ENCODE measurements around the gene EEF1AKMT3. TPM values are rescaled to one million over a fixed set of nuclear protein-coding genes. Genes with fewer than 3 reads are reported as not detected.

EEF1AKMT3 gene
- polyA plus RNA-seq, 2 of the 4 experiments (the other 2 are of a cell fraction) = 7.3 to 15.8 TPM

- Histone ChIP-seq H3K9me3 (no peaks in the 10 kb centered on the region), H3K4me3 (peak within 1 kb of the TSS; percentile 83), H3K27ac (peak within 1 kb of the TSS; percentile 75 to 89), H3K4me1 (peaks cover 8% of the 10 kb centered on the region), H3K4me2 (peak within 1 kb of the TSS; percentile 74)
- under 1% methylated on average over 43 of the region's 45 CpGs for WGBS (ENCODE audit: missing lambda C conversion rate)
- ChIA-PET POLR2A (interaction anchor here (0.7 to 1.3 kb wide), 7 partner anchors 9 to 114 kb away, joined by 3 to 9 read pairs (median 4); partner anchors contain the start of genes EEF1AKMT3 and METTL1), CTCF (interaction anchor here (0.6 to 8.1 kb wide), 29 partner anchors 8 to 148 kb away, joined by 3 to 60 read pairs (median 4); partner anchors contain the start of genes CYP27B1, EEF1AKMT3 and METTL1)
- TF ChIP-seq BCL3 (IDR thresholded peaks at IDR 0.05) = peak; percentile 93
- peak; percentile 95 for TF ChIP-seq MAX (IDR thresholded peaks at IDR 0.05)
- TF ChIP-seq CEBPB (IDR thresholded peaks at IDR 0.05) = peak; percentile 81 to 94; a peak in 3 of 4 replicates
- peak; percentile 22 to 39; a peak in 1 of 5 replicates for TF ChIP-seq RAD21 (conservative IDR thresholded peaks at IDR 0.05 in 1 of 2, IDR thresholded peaks at IDR 0.05 in 1 of 2)
- no peak for TF ChIP-seq MAFK (IDR thresholded peaks at IDR 0.05; ENCODE audit: partially characterized antibody)
- peak; percentile 81 to 96; a peak in 4 of 5 replicates for TF ChIP-seq JUN (IDR thresholded peaks at IDR 0.05)
- 0 out of 2 replicates have a peak, but pooled peaks have one; percentile 12 for TF ChIP-seq FOXS1 (CRISPR knock-in tag; IDR thresholded peaks at IDR 0.05)
- TF ChIP-seq TFCP2L1 (CRISPR knock-in tag; IDR thresholded peaks at IDR 0.05) = no peak
- peak; percentile 50; the same call in 1 of the 2 replicates for TF ChIP-seq GATA3 (IDR thresholded peaks at IDR 0.05; ENCODE audit: borderline replicate concordance)
- TF ChIP-seq ELK1 (IDR thresholded peaks at IDR 0.05; ENCODE audit: low read depth, low read length) = no peak
- peak; percentile 14; the same call in 1 of the 2 replicates for TF ChIP-seq ZC3H11A (IDR thresholded peaks at IDR 0.05)
- TF ChIP-seq FOSL2 (IDR thresholded peaks at IDR 0.05) = no peak
- TF ChIP-seq FOSL2 (CRISPR knock-in tag; IDR thresholded peaks at IDR 0.05) = no peak
- peak; percentile 77; the same call in 1 of the 2 replicates for TF ChIP-seq MYC (IDR thresholded peaks at IDR 0.05; ENCODE audit: borderline replicate concordance, low read length)
- TF ChIP-seq RCOR1 (IDR thresholded peaks at IDR 0.05; ENCODE audit: low read depth, low read length) = no peak
- no peak for TF ChIP-seq NPAS2 (CRISPR knock-in tag; IDR thresholded peaks at IDR 0.05; ENCODE audit: borderline replicate concordance)
- peak; percentile 91; the same call in 1 of the 2 replicates for TF ChIP-seq PHF8 (IDR thresholded peaks at IDR 0.05; ENCODE audit: borderline replicate concordance, low read depth)
- TF ChIP-seq PBX3 (IDR thresholded peaks at IDR 0.05) = peak; percentile 45; the same call in 1 of the 2 replicates
- peak; percentile 88 for TF ChIP-seq CTCF (IDR thresholded peaks at IDR 0.05)
- peak; percentile 45 for TF ChIP-seq SMC3 (IDR thresholded peaks at IDR 0.05)
- peak; percentile 60; the same call in 1 of the 2 replicates for TF ChIP-seq TP53 (CRISPR knock-in tag; IDR thresholded peaks at IDR 0.05)
- peak; percentile 83 for TF ChIP-seq POLR2A (IDR thresholded peaks at IDR 0.05; ENCODE audit: low read length)
- TF ChIP-seq KDM5A (IDR thresholded peaks at IDR 0.05) = peak; percentile 85
- TF ChIP-seq EHMT2 (IDR thresholded peaks at IDR 0.05; ENCODE audit: low read depth) = no peak
- no peak for TF ChIP-seq CBX8 (IDR thresholded peaks at IDR 0.05)
- FAIRE-seq = no peak
- peak; percentile 81 to 97 for DNase-seq (ENCODE audit: low read depth in 1 of 2, low spot score in 1 of 2)
- ATAC-seq = peak; percentile 89 to 94
Observed at GRCh38 chr12:57782608-57783465, 10.4 kb downstream of the EEF1AKMT3 start, which contains the start of gene TSFM. Gene TSFM (plus strand): TSS chr12:57782787. CDS start chr12:57782802, 15 bp downstream.
